GM10248 (cell line): ENCODE results near the gene CMTM6.

Source experiments
- CTCF ChIA-PET: fragments of 300-600 bp; sonication (Branson Sonifier 250); formaldehyde crosslinking; extraction: SDS; loops from one replicate; lab custom pipeline; 2021; ENCODE audit warnings: antibody characterized with exemption; lab: Yijun Ruan, JAX
- POLR2A ChIA-PET: fragments of 350-650 bp; sonication (Branson Sonifier 250); formaldehyde crosslinking; extraction: SDS; loops from one replicate; lab custom pipeline; 2020; ENCODE audit warnings: antibody characterized with exemption; lab: Yijun Ruan, JAX
- DNase-seq: peaks from one replicate; pipeline ENCODE4 v3.0.0; 2012; ENCODE audit errors: extremely low spot score
- CTCF ChIP-seq: IDR thresholded peaks from 2 replicates; pipeline ENCODE4 v1.5.1; 2012; ENCODE audit warnings: mild to moderate bottlenecking, low read depth; ENCODE audit errors: extremely low read depth, missing control alignments, control extremely low read depth

Gene CMTM6

GRCh38 chr3:32511005-32511404, 8.4 kb upstream of the CMTM6 start:
- POLR2A ChIA-PET, result no interaction called here
- CTCF ChIA-PET, result interaction anchor here (0.7 to 4.7 kb wide), 11 partner anchors 11 to 423 kb away, joined by 3 to 21 read pairs (median 4); no protein-coding TSS in a partner anchor
- no peak for DNase-seq
- no peak for TF ChIP-seq CTCF

DNA sequence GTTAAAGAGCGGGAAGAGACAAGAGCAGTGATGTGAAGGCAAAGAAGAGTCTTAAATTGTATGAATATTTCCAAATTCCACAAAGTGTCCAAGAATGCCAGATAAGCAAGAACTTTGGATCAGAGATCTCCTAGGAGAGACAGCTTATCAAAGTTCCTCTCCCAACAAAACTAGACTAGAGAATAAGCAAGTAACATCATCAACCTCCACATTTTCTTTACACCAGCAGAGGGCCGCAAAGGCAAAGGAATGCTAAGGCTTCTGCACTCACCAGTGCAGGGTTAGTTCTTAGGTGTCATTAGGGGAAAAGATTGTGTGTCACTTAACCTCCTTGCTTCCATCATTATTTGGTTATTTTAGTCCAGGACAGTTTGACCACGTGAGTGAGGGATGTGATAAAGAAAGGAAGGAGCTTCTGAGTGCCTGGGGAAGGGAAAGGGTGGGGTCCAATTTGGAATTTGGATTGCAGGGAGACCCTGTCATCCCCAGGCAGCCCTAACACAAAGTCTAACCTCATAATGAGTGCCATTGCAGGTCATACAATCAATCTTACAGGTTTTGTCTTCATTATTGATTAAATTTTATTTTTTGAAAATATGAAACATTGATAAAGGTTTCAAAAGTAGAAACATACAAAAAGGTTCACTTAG, 7.5 kb upstream of the CMTM6 start:
- POLR2A ChIA-PET, result no interaction called here
- peak; percentile 77 for DNase-seq
- TF ChIP-seq CTCF, result peak; percentile 71
- CTCF ChIA-PET, result interaction anchor here (0.7 to 4.7 kb wide), 31 partner anchors 8 to 424 kb away, joined by 3 to 21 read pairs (median 4); no protein-coding TSS in a partner anchor

GRCh38 chr3:32508711-32509110, 6.1 kb upstream of the CMTM6 start:
- ChIA-PET POLR2A (no interaction called here), CTCF (interaction anchor here (2.1 to 2.7 kb wide), 3 partner anchors 15 to 426 kb away, joined by 6 to 10 read pairs (median 9); no protein-coding TSS in a partner anchor)
- no peak for DNase-seq
- no peak for TF ChIP-seq CTCF

DNA sequence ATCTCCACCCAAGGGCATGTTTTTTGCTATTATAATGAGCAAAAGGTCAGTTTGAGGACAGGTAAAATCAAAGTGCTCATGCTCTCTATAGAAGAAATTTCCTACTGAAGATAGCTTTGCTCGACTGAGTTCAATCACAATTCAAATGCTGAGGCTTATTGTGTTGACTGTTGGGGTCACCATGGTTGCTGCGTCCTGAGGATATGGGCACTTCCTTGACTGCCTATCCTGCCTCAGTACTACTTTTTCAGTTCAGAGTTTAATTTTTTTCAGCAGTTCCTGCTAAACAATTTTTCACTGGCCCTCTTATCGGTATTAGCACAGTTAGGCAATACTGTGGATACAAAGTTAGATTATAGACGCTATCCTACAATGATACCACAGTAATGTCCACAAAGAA, 3.8 kb upstream of the CMTM6 start:
- DNase-seq, result no peak
- POLR2A ChIA-PET, result no interaction called here
- CTCF ChIA-PET, result interaction anchor here (0.8 to 1.5 kb wide), 7 partner anchors 25 to 275 kb away, joined by 3 to 5 read pairs (median 3); no protein-coding TSS in a partner anchor
- TF ChIP-seq CTCF, result no peak

GRCh38 chr3:32502946-32503286, 264 bp upstream of the CMTM6 start:
- CTCF ChIA-PET, result interaction anchor here (1.1 kb wide), 1 partner anchor 9 kb away, joined by 3 read pairs; no protein-coding TSS in a partner anchor
- no peak for DNase-seq
- no peak for TF ChIP-seq CTCF
- POLR2A ChIA-PET, result interaction anchor here (0.6 kb wide), 1 partner anchor 68 kb away, joined by 3 read pairs; the partner anchor contains the start of gene DYNC1LI1

DNA sequence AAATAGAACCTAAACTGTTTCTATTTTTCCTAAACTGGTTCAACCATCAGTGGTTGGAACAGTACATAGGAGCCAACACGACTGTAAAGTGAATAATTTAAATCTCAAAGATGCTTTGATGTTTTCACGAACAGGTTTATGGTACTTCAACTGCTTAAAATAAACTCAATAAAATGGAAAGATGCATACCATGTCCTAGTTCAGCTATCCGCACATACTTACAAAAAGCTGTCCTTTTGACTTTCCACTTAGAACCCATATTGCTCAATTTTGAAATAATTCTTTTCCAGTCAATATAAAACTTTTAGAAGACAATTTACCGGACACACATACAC, 902 bp downstream of the CMTM6 start:
- DNase-seq, result no peak
- ChIA-PET CTCF (interaction anchor here (1.0 to 5.0 kb wide), 4 partner anchors 8 to 125 kb away, joined by 3 to 21 read pairs (median 3); no protein-coding TSS in a partner anchor), POLR2A (no interaction called here)
- TF ChIP-seq CTCF, result no peak
